ENCODE results near the gene KIF24.
"Not testable (repeated sequence)": the region's sequence is repeated elsewhere in the genome, so short reads cannot be mapped to it uniquely, and the experiment has no call there.

KIF24 gene

GRCh38 chr9:34369636-34370035 is 40.6 kb upstream of the KIF24 start:
- H3K4ac ChIP-seq (ENCODE audit: low read depth, low read length): no peak overlapping the region
- H2AFZ ChIP-seq (ENCODE audit: insufficient read depth, low read length, poor library complexity): no peak overlapping the region
- no peak overlapping the region for H3K14ac ChIP-seq (ENCODE audit: low read length)
- no peak overlapping the region for H3K4me3 ChIP-seq (ENCODE audit: low read depth, low read length)
- no peak overlapping the region for H3K9ac ChIP-seq (ENCODE audit: low read length)
- H3K4me1 ChIP-seq (ENCODE audit: control insufficient read depth in 1 of 2, insufficient read depth in 2 of 2, low read length in 2 of 2): peaks cover 32% of the 10 kb centered on the region in 2 experiments
- H3K4me2 ChIP-seq (ENCODE audit: low read length): no peak overlapping the region
- H3K23ac ChIP-seq (ENCODE audit: low read length): no peak overlapping the region
- H3K79me2 ChIP-seq (ENCODE audit: control insufficient read depth, insufficient read depth, low read length, poor library complexity): no peaks in the 10 kb centered on the region
- no CpG with 5 or more reads among the region's 4 CpGs for WGBS (ENCODE audit: extremely low coverage, insufficient coverage, insufficient read length)
- peaks cover 34 to 40% of the 10 kb centered on the region in 2 experiments for H3K36me3 ChIP-seq (ENCODE audit: control insufficient read depth in 1 of 2, insufficient read depth in 2 of 2, low read length in 2 of 2)
- peaks cover 32% of the 10 kb centered on the region for H3K9me3 ChIP-seq (ENCODE audit: insufficient read depth, low read depth, low read length)
- no peak overlapping the region for H3K27ac ChIP-seq (ENCODE audit: low read depth, low read length)
- H2BK5ac ChIP-seq (ENCODE audit: low read depth, low read length, poor library complexity): no peak overlapping the region
- H4K91ac ChIP-seq (ENCODE audit: low read depth, low read length): no peak overlapping the region
- H2BK12ac ChIP-seq (ENCODE audit: low read length): no peak overlapping the region
- peaks cover 18% of the 10 kb centered on the region for H3K79me1 ChIP-seq (ENCODE audit: low read length)
- no peak overlapping the region for H4K8ac ChIP-seq (ENCODE audit: low read depth, low read length)
- H2AK5ac ChIP-seq (ENCODE audit: low read length): no peak overlapping the region
- H3K27me3 ChIP-seq (ENCODE audit: insufficient read depth, low read length): no peaks in the 10 kb centered on the region
- no peak overlapping the region for H2BK120ac ChIP-seq (ENCODE audit: insufficient read depth, low read length, poor library complexity)
- no peak overlapping the region for H3K18ac ChIP-seq (ENCODE audit: low read length)
- H4K12ac ChIP-seq (ENCODE audit: low read depth, low read length): no peak overlapping the region
- no peak for DNase-seq

GRCh38 chr9:34368796-34369195 is 39.7 kb upstream of the KIF24 start:
- H3K27ac ChIP-seq (ENCODE audit: low read depth, low read length); H3K14ac ChIP-seq (ENCODE audit: low read length); H3K18ac ChIP-seq (ENCODE audit: low read length); H4K8ac ChIP-seq (ENCODE audit: low read depth, low read length); H4K91ac ChIP-seq (ENCODE audit: low read depth, low read length); H2AK5ac ChIP-seq (ENCODE audit: low read length); H2BK5ac ChIP-seq (ENCODE audit: low read depth, low read length, poor library complexity); H3K4me3 ChIP-seq (ENCODE audit: low read depth, low read length); DNase-seq; H3K9ac ChIP-seq (ENCODE audit: low read length); H3K79me2 ChIP-seq (ENCODE audit: control insufficient read depth, insufficient read depth, low read length, poor library complexity); H2BK12ac ChIP-seq (ENCODE audit: low read length); H2BK120ac ChIP-seq (ENCODE audit: insufficient read depth, low read length, poor library complexity); H3K4ac ChIP-seq (ENCODE audit: low read depth, low read length); H4K12ac ChIP-seq (ENCODE audit: low read depth, low read length); H3K4me2 ChIP-seq (ENCODE audit: low read length); H2AFZ ChIP-seq (ENCODE audit: insufficient read depth, low read length, poor library complexity); H3K27me3 ChIP-seq (ENCODE audit: insufficient read depth, low read length); H3K23ac ChIP-seq (ENCODE audit: low read length): not testable (repeated sequence)
- Histone ChIP-seq H3K4me1 (ENCODE audit: control insufficient read depth in 1 of 2, insufficient read depth in 2 of 2, low read length in 2 of 2) (peaks cover 33 to 34% of the 10 kb centered on the region in 2 experiments), H3K79me1 (ENCODE audit: low read length) (peaks cover 20% of the 10 kb centered on the region), H3K36me3 (ENCODE audit: control insufficient read depth in 1 of 2, insufficient read depth in 2 of 2, low read length in 2 of 2) (peaks cover 34 to 40% of the 10 kb centered on the region in 2 experiments), H3K9me3 (ENCODE audit: insufficient read depth, low read depth, low read length) (peaks cover 32% of the 10 kb centered on the region)
- no CpG with 5 or more reads among the region's 5 CpGs for WGBS (ENCODE audit: extremely low coverage, insufficient coverage, insufficient read length)

- not testable (repeated sequence) for H3K4me2 ChIP-seq (ENCODE audit: low read length); H2BK120ac ChIP-seq (ENCODE audit: insufficient read depth, low read length, poor library complexity); H3K9ac ChIP-seq (ENCODE audit: low read length); H3K4me3 ChIP-seq (ENCODE audit: low read depth, low read length); DNase-seq; H4K8ac ChIP-seq (ENCODE audit: low read depth, low read length); H2AFZ ChIP-seq (ENCODE audit: insufficient read depth, low read length, poor library complexity); H2BK5ac ChIP-seq (ENCODE audit: low read depth, low read length, poor library complexity); H3K27me3 ChIP-seq (ENCODE audit: insufficient read depth, low read length); H3K79me2 ChIP-seq (ENCODE audit: control insufficient read depth, insufficient read depth, low read length, poor library complexity); H3K23ac ChIP-seq (ENCODE audit: low read length); H2AK5ac ChIP-seq (ENCODE audit: low read length); H2BK12ac ChIP-seq (ENCODE audit: low read length); H3K18ac ChIP-seq (ENCODE audit: low read length); H4K91ac ChIP-seq (ENCODE audit: low read depth, low read length); H4K12ac ChIP-seq (ENCODE audit: low read depth, low read length); H3K4ac ChIP-seq (ENCODE audit: low read depth, low read length); H3K27ac ChIP-seq (ENCODE audit: low read depth, low read length); H3K14ac ChIP-seq (ENCODE audit: low read length)
- Histone ChIP-seq H3K9me3 (ENCODE audit: insufficient read depth, low read depth, low read length) (peaks cover 32% of the 10 kb centered on the region), H3K4me1 (ENCODE audit: control insufficient read depth in 1 of 2, insufficient read depth in 2 of 2, low read length in 2 of 2) (peaks cover 29 to 30% of the 10 kb centered on the region in 2 experiments), H3K36me3 (ENCODE audit: control insufficient read depth in 1 of 2, insufficient read depth in 2 of 2, low read length in 2 of 2) (peaks cover 34 to 40% of the 10 kb centered on the region in 2 experiments), H3K79me1 (ENCODE audit: low read length) (peaks cover 19% of the 10 kb centered on the region)
- WGBS (ENCODE audit: extremely low coverage, insufficient coverage, insufficient read length): no CpG with 5 or more reads among the region's 3 CpGs
These were observed 38.8 kb upstream of the KIF24 start for GRCh38 chr9:34367751-34368410.

- Histone ChIP-seq H3K27me3 (ENCODE audit: insufficient read depth, low read length) (no peaks in the 10 kb centered on the region), H3K9ac (ENCODE audit: low read length) (no peak overlapping the region)
These were observed 37.3 kb upstream of the KIF24 start for GRCh38 chr9:34366365-34366764.

More at GRCh38 chr9:34366365-34366764, 37.3 kb upstream of the KIF24 start:
- Histone ChIP-seq H3K18ac (ENCODE audit: low read length) (no peak overlapping the region), H3K14ac (ENCODE audit: low read length) (no peak overlapping the region), H2BK5ac (ENCODE audit: low read depth, low read length, poor library complexity) (no peak overlapping the region), H3K4me2 (ENCODE audit: low read length) (no peak overlapping the region), H4K12ac (ENCODE audit: low read depth, low read length) (no peak overlapping the region), H3K4me1 (ENCODE audit: control insufficient read depth in 1 of 2, insufficient read depth in 2 of 2, low read length in 2 of 2) (peaks cover 20 to 21% of the 10 kb centered on the region in 2 experiments), H3K36me3 (ENCODE audit: control insufficient read depth in 1 of 2, insufficient read depth in 2 of 2, low read length in 2 of 2) (peaks cover 22 to 29% of the 10 kb centered on the region in 2 experiments), H4K91ac (ENCODE audit: low read depth, low read length) (no peak overlapping the region), H3K79me1 (ENCODE audit: low read length) (peaks cover 15% of the 10 kb centered on the region), H3K4me3 (ENCODE audit: low read depth, low read length) (no peak overlapping the region), H3K9me3 (ENCODE audit: insufficient read depth, low read depth, low read length) (peaks cover 20% of the 10 kb centered on the region), H2BK120ac (ENCODE audit: insufficient read depth, low read length, poor library complexity) (no peak overlapping the region), H2AK5ac (ENCODE audit: low read length) (no peak overlapping the region), H2AFZ (ENCODE audit: insufficient read depth, low read length, poor library complexity) (no peak overlapping the region), H3K23ac (ENCODE audit: low read length) (no peak overlapping the region), H3K4ac (ENCODE audit: low read depth, low read length) (no peak overlapping the region), H3K79me2 (ENCODE audit: control insufficient read depth, insufficient read depth, low read length, poor library complexity) (no peaks in the 10 kb centered on the region), H3K27ac (ENCODE audit: low read depth, low read length) (no peak overlapping the region), H2BK12ac (ENCODE audit: low read length) (no peak overlapping the region), H4K8ac (ENCODE audit: low read depth, low read length) (no peak overlapping the region)
- WGBS (ENCODE audit: extremely low coverage, insufficient coverage, insufficient read length): no CpG with 5 or more reads among the region's 2 CpGs
- DNase-seq: no peak
